ENCODE data around the gene ARHGAP15.

- TF ChIP-seq CTCF (conservative IDR thresholded peaks at IDR 0.05; ENCODE audit: low read length) (no peak), EZH2phosphoT487 (IDR thresholded peaks at IDR 0.05; ENCODE audit: borderline replicate concordance, low read depth, low read length) (no peak)
Observed at GRCh38 chr2:143133783-143134182, 4.6 kb downstream of the ARHGAP15 start.

All from OCI-LY7 (cell line).